Measurements from ENCODE around the gene SLC15A2.
"Not testable (repeated sequence)": the region's sequence is repeated elsewhere in the genome, so short reads cannot be mapped to it uniquely, and the experiment has no call there.

The SLC15A2 gene

GRCh38 chr3:121938141-121938855 is 44.1 kb downstream of the SLC15A2 start:
- DNase-seq, result not testable (repeated sequence)

GRCh38 chr3:121941592-121941991 is 47.4 kb downstream of the SLC15A2 start:
- no peak for DNase-seq

GRCh38 chr3:121942116-121942786 is 48.0 kb downstream of the SLC15A2 start:
- no peak for DNase-seq

GRCh38 chr3:121943431-121943830 is 49.2 kb downstream of the SLC15A2 start:
- no peak for DNase-seq

GRCh38 chr3:121948641-121949040 is 54.4 kb downstream of the SLC15A2 start:
- no peak for DNase-seq

- DNase-seq, result no peak
These were observed 57.2 kb downstream of the SLC15A2 start for GRCh38 chr3:121951291-121951919.

- DNase-seq, result no peak
These were observed 62.2 kb downstream of the SLC15A2 start for GRCh38 chr3:121956363-121956762.

- DNase-seq, result no peak
These were observed 63.6 kb downstream of the SLC15A2 start for GRCh38 chr3:121957674-121958415.

- no peak for DNase-seq
These were observed 64.6 kb downstream of the SLC15A2 start for GRCh38 chr3:121958801-121959200.

GRCh38 chr3:121961283-121961682 is 67.1 kb downstream of the SLC15A2 start:
- DNase-seq, result no peak

GRCh38 chr3:121962443-121962842 is 68.2 kb downstream of the SLC15A2 start:
- no peak for DNase-seq

GRCh38 chr3:121963608-121964007 is 69.4 kb downstream of the SLC15A2 start:
- no peak for DNase-seq

GRCh38 chr3:121969631-121970030 is 75.4 kb downstream of the SLC15A2 start:
- no peak for DNase-seq

GRCh38 chr3:121970047-121970446 is 75.8 kb downstream of the SLC15A2 start:
- no peak for DNase-seq

GRCh38 chr3:121974601-121975111 is 80.5 kb downstream of the SLC15A2 start:
- DNase-seq, result no peak

GRCh38 chr3:121975702-121976302 is 81.6 kb downstream of the SLC15A2 start:
- DNase-seq, result no peak

GRCh38 chr3:121976727-121977126 is 82.5 kb downstream of the SLC15A2 start:
- DNase-seq, result no peak

GRCh38 chr3:121979246-121979645 is 85.0 kb downstream of the SLC15A2 start:
- no peak for DNase-seq

GRCh38 chr3:121979734-121980449 is 85.7 kb downstream of the SLC15A2 start:
- no peak for DNase-seq

GRCh38 chr3:121980450-121980796 is 86.2 kb downstream of the SLC15A2 start:
- DNase-seq, result no peak

GRCh38 chr3:121981473-121981872 is 87.3 kb downstream of the SLC15A2 start:
- DNase-seq, result no peak

GRCh38 chr3:121985846-121986245 is 91.6 kb downstream of the SLC15A2 start:
- DNase-seq, result no peak

Data from fibroblast of upper back skin (primary cell).